WTC11 (cell line): Measurements from ENCODE around the gene MARCHF10. TPM values are rescaled to one million over a fixed set of nuclear protein-coding genes. Genes with fewer than 3 reads are reported as not detected.
A peak's percentile ranks its signal among the peaks of the same experiment; 100 is the strongest.

Experiments
- ATAC-seq: fragments of 200-7000 bp; cut with Tn5 transposase; 2 replicates; pipeline ENCODE4 v1.10.0; 2021; ENCODE audit warnings: mild to moderate bottlenecking, moderate library complexity
- CTCF ChIA-PET: fragments of 300-600 bp; sonication (Branson Sonifier 250); formaldehyde crosslinking; loops from one replicate; lab custom pipeline; 2021; ENCODE audit warnings: antibody characterized with exemption; lab: Charles Lee
- POLR2A ChIA-PET: fragments of 350-600 bp; sonication (Branson Sonifier 250); formaldehyde crosslinking; loops from one replicate; lab custom pipeline; 2021; ENCODE audit warnings: antibody characterized with exemption; lab: Charles Lee
- DNase-seq: peaks from one replicate; pipeline ENCODE4 v3.0.0; 2021; ENCODE audit warnings: low spot score
- H3K27ac Mint-ChIP-seq: 2 replicates; pipeline ENCODE4 v1.8.0; 2021; ENCODE audit warnings: mixed read lengths
- H3K27me3 Mint-ChIP-seq: 2 replicates; pipeline ENCODE4 v1.8.0; 2021; ENCODE audit warnings: low read depth, mild to moderate bottlenecking, moderate library complexity, mixed read lengths
- H3K36me3 Mint-ChIP-seq: 2 replicates; pipeline ENCODE4 v1.8.0; 2021; ENCODE audit warnings: mixed read lengths
- H3K4me1 Mint-ChIP-seq: 2 replicates; pipeline ENCODE4 v1.8.0; 2022; ENCODE audit warnings: mixed read lengths
- H3K4me3 Mint-ChIP-seq: 2 replicates; pipeline ENCODE4 v1.8.0; 2021; ENCODE audit warnings: mild to moderate bottlenecking, moderate library complexity, mixed read lengths
- H3K9me3 Mint-ChIP-seq: 2 replicates; pipeline ENCODE4 v1.8.0; 2021; ENCODE audit warnings: mixed read lengths
- AFF4 ChIP-seq: sonication (generic); formaldehyde crosslinking; IDR thresholded peaks from 2 replicates; pipeline ENCODE4 v1.8.1; 2023; ENCODE audit warnings: mild to moderate bottlenecking, missing genetic modification reagents, borderline replicate concordance
- ATF1 ChIP-seq: sonication (generic); formaldehyde crosslinking; IDR thresholded peaks from 2 replicates; pipeline ENCODE4 v1.8.1; 2023; ENCODE audit warnings: mild to moderate bottlenecking, moderate library complexity, missing genetic modification reagents
- ELF4 ChIP-seq: sonication (generic); formaldehyde crosslinking; IDR thresholded peaks from 2 replicates; pipeline ENCODE4 v1.8.1; 2022; ENCODE audit warnings: low read depth, mild to moderate bottlenecking, moderate library complexity, missing genetic modification reagents
- EMX1 ChIP-seq: fragments of 250-450 bp; sonication (Bioruptor Pico); IDR thresholded peaks from 2 replicates; pipeline ENCODE4 v1.8.0; 2021; ENCODE audit warnings: mild to moderate bottlenecking
- FOXK1 ChIP-seq: sonication (generic); formaldehyde crosslinking; IDR thresholded peaks from 2 replicates; pipeline ENCODE4 v1.8.0; 2022; ENCODE audit warnings: mild to moderate bottlenecking, moderate library complexity, missing genetic modification reagents
- GTF2I ChIP-seq: fragments of 250-450 bp; sonication (Bioruptor Pico); conservative IDR thresholded peaks from 2 replicates; pipeline ENCODE4 v1.4.0; 2021; ENCODE audit warnings: mild to moderate bottlenecking
- HMGA2 ChIP-seq: fragments of 250-450 bp; sonication (Bioruptor Pico); IDR thresholded peaks from 2 replicates; pipeline ENCODE4 v1.4.0; 2021; ENCODE audit warnings: mild to moderate bottlenecking, moderate library complexity
- MLX ChIP-seq: sonication (generic); formaldehyde crosslinking; IDR thresholded peaks from 2 replicates; pipeline ENCODE4 v1.8.1; 2023; ENCODE audit warnings: mild to moderate bottlenecking, missing genetic modification reagents, moderate library complexity
- MYBL2 ChIP-seq: sonication (generic); formaldehyde crosslinking; IDR thresholded peaks from 2 replicates; pipeline ENCODE4 v1.8.1; 2023; ENCODE audit warnings: mild to moderate bottlenecking, moderate library complexity, missing genetic modification reagents
- NR3C1 ChIP-seq: sonication (generic); formaldehyde crosslinking; conservative IDR thresholded peaks from 2 replicates; pipeline ENCODE4 v1.8.1; 2023; ENCODE audit warnings: low read depth, mild to moderate bottlenecking, missing genetic modification reagents
- PRDM15 ChIP-seq: sonication (generic); formaldehyde crosslinking; IDR thresholded peaks from 2 replicates; pipeline ENCODE4 v1.8.0; 2022; ENCODE audit warnings: missing genetic modification reagents
- PRRX2 ChIP-seq: fragments of 250-450 bp; sonication (Bioruptor Pico); IDR thresholded peaks from 2 replicates; pipeline ENCODE4 v1.8.0; 2021; ENCODE audit warnings: mild to moderate bottlenecking
- SP1 ChIP-seq: sonication (generic); formaldehyde crosslinking; conservative IDR thresholded peaks from 2 replicates; pipeline ENCODE4 v1.8.1; 2022; ENCODE audit warnings: missing genetic modification reagents
- TCF7 ChIP-seq: sonication (generic); formaldehyde crosslinking; IDR thresholded peaks from 2 replicates; pipeline ENCODE4 v1.8.0; 2022; ENCODE audit warnings: mild to moderate bottlenecking, low read depth, missing genetic modification reagents, moderate library complexity
- ZSCAN18 ChIP-seq: fragments of 250-450 bp; sonication (Bioruptor Pico); IDR thresholded peaks from 2 replicates; pipeline ENCODE4 v2.1.2; 2022; ENCODE audit warnings: mild to moderate bottlenecking, moderate library complexity
- total RNA-seq: library from RNA; stranded (reverse); gene quantifications from 3 replicates; pipeline ENCODE4 v1.2.3, GENCODE V29; 2021

Gene MARCHF10
- total RNA-seq, 1 experiment from 2014 or later: 1.0 TPM

- Mint-ChIP-seq H3K9me3 (peaks cover 26% of the 10 kb centered on the region), H3K4me1 (peaks cover 22% of the 10 kb centered on the region), H3K4me3 (no peak overlapping the region), H3K27me3 (no peaks in the 10 kb centered on the region), H3K27ac (no peak overlapping the region), H3K36me3 (peaks cover 14% of the 10 kb centered on the region)
- ATAC-seq: no peak
- POLR2A ChIA-PET: no interaction called here
- no peak for DNase-seq
- TF ChIP-seq TCF7 (CRISPR knock-in tag): no peak
- TF ChIP-seq SP1 (CRISPR knock-in tag): no peak
- no peak for TF ChIP-seq NR3C1
- TF ChIP-seq AFF4: no peak
- no peak for TF ChIP-seq ATF1 (CRISPR knock-in tag)
- no peak for TF ChIP-seq FOXK1 (CRISPR knock-in tag)
- TF ChIP-seq MYBL2 (CRISPR knock-in tag): no peak
- no peak for TF ChIP-seq GTF2I (CRISPR knock-in tag)
- no peak for TF ChIP-seq EMX1 (CRISPR knock-in tag)
- no peak for TF ChIP-seq ZSCAN18 (CRISPR knock-in tag)
- TF ChIP-seq PRDM15 (CRISPR knock-in tag): no peak
- TF ChIP-seq, all 79 proteins: peak for 0
- CTCF ChIA-PET: no interaction called here
These were observed 8.2 kb upstream of the MARCHF10 start for GRCh38 chr17:62816282-62816839.

GRCh38 chr17:62809656-62810055 lies 1.5 kb upstream of the MARCHF10 start:
- Mint-ChIP-seq H3K4me1 (peaks cover 23% of the 10 kb centered on the region), H3K27ac (no peak overlapping the region), H3K4me3 (peak overlapping the region; percentile 4; the same call in 1 of the 2 replicates), H3K9me3 (peaks cover 25% of the 10 kb centered on the region), H3K27me3 (no peaks in the 10 kb centered on the region), H3K36me3 (peaks cover 11% of the 10 kb centered on the region)
- POLR2A ChIA-PET: interaction anchor here (0.5 kb wide), 1 partner anchor 946 kb away, joined by 3 read pairs; the partner anchor contains the start of gene BRIP1
- DNase-seq (no peak), ATAC-seq (no peak)
- CTCF ChIA-PET: no interaction called here
- TF ChIP-seq ELF4 (CRISPR knock-in tag) (no peak), HMGA2 (no peak), MLX (CRISPR knock-in tag) (no peak), PRRX2 (no peak)
